Endothelial cell of umbilical vein (primary cell): ENCODE results near the gene CSMD2.

Experiments
- EZH2 ChIP-seq: IDR thresholded peaks from 2 replicates; pipeline ENCODE4 v1.6.1; 2012; ENCODE audit warnings: borderline replicate concordance, low read depth, mild to moderate bottlenecking, moderate library complexity, low read length, inconsistent platforms; ENCODE audit not compliant: severe bottlenecking
- FOS ChIP-seq: IDR thresholded peaks from 2 replicates; pipeline ENCODE4 v1.6.1; 2011; ENCODE audit warnings: mild to moderate bottlenecking, low read length, moderate library complexity, borderline replicate concordance; ENCODE audit not compliant: insufficient read depth
- GATA2 ChIP-seq: IDR thresholded peaks from 2 replicates; pipeline ENCODE4 v1.7.0; 2011; ENCODE audit warnings: low read depth, mild to moderate bottlenecking, moderate library complexity, mixed read lengths, low read length; ENCODE audit not compliant: insufficient read length, insufficient read depth
- JUN ChIP-seq: IDR thresholded peaks from 2 replicates; pipeline ENCODE4 v1.6.1; 2011; ENCODE audit warnings: borderline replicate concordance, low read depth; ENCODE audit not compliant: insufficient read length, insufficient read depth
- POLR2A ChIP-seq: IDR thresholded peaks from 2 replicates; pipeline ENCODE4 v1.6.1; 2012; ENCODE audit warnings: low read depth, mild to moderate bottlenecking, control low read depth, low read length
- TF ChIP-seq, protein P1 (sequence below), 2 donors: IDR thresholded peaks; 1 replicate in 1 of 2; 2 replicates in 1 of 2; pipeline ENCODE4 v1.5.1; 2011; ENCODE audit warnings: low read length in 2 of 2, mild to moderate bottlenecking in 2 of 2, moderate library complexity in 2 of 2, control low read depth in 1 of 2, inconsistent platforms in 1 of 2, low read depth in 1 of 2; ENCODE audit not compliant: insufficient read depth in 1 of 2; ENCODE audit errors: extremely low read depth in 1 of 2

DNA sequence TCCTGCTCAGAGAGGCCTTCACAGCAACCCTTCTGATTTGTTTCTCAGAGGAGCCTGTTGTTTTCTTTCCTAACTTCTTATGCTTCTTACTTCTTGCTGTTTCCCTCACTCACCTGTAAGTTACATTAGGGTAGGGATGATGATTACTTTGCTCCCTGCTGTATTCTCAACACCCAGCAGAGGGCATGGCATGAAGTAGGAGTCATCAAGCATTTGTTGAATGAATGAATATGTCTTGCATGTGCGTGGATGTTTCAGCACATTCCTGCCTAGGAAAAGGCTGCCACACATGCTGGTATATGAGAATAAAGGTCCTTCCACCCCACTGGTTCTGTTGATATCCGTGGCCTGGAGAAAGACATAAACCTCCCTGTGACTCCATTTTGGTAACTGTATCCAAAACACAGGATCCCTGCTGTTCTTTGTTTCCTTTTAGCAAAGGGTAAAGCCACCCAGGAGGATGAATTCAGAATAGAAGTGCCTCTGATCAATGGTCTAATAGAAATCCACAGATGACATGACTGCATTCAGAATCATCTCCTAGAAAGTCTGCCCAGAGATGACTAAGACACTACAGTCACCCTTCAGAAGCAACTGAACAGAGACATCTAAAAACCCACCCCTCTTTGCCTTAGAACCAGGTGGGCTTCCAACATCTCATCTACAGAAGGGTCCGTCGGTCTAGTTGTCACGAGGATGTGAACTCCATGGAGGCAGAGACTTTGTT is 523.8 kb downstream of the CSMD2 start:
- TF ChIP-seq, protein P1, sequence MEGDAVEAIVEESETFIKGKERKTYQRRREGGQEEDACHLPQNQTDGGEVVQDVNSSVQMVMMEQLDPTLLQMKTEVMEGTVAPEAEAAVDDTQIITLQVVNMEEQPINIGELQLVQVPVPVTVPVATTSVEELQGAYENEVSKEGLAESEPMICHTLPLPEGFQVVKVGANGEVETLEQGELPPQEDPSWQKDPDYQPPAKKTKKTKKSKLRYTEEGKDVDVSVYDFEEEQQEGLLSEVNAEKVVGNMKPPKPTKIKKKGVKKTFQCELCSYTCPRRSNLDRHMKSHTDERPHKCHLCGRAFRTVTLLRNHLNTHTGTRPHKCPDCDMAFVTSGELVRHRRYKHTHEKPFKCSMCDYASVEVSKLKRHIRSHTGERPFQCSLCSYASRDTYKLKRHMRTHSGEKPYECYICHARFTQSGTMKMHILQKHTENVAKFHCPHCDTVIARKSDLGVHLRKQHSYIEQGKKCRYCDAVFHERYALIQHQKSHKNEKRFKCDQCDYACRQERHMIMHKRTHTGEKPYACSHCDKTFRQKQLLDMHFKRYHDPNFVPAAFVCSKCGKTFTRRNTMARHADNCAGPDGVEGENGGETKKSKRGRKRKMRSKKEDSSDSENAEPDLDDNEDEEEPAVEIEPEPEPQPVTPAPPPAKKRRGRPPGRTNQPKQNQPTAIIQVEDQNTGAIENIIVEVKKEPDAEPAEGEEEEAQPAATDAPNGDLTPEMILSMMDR (IDR thresholded peaks at IDR 0.05; ENCODE audit: extremely low read depth in 1 of 2, insufficient read depth in 1 of 2, low read depth in 1 of 2, low read length in 2 of 2): peak in 1 of 2 donors; percentile 8
- no peak for TF ChIP-seq JUN
- no peak for TF ChIP-seq FOS
- TF ChIP-seq EZH2: no peak
- TF ChIP-seq POLR2A: no peak
- TF ChIP-seq GATA2: no peak
